HG02571 (cell line): ENCODE measurements around the gene OXER1.

Source experiments
- ATAC-seq: cut with Tn5 transposase; IDR thresholded peaks from one replicate; pipeline ENCODE4 v1.9.1; 2021; ENCODE audit warnings: mild to moderate bottlenecking, moderate library complexity; ENCODE audit not compliant: unreplicated experiment

OXER1 gene

DNA sequence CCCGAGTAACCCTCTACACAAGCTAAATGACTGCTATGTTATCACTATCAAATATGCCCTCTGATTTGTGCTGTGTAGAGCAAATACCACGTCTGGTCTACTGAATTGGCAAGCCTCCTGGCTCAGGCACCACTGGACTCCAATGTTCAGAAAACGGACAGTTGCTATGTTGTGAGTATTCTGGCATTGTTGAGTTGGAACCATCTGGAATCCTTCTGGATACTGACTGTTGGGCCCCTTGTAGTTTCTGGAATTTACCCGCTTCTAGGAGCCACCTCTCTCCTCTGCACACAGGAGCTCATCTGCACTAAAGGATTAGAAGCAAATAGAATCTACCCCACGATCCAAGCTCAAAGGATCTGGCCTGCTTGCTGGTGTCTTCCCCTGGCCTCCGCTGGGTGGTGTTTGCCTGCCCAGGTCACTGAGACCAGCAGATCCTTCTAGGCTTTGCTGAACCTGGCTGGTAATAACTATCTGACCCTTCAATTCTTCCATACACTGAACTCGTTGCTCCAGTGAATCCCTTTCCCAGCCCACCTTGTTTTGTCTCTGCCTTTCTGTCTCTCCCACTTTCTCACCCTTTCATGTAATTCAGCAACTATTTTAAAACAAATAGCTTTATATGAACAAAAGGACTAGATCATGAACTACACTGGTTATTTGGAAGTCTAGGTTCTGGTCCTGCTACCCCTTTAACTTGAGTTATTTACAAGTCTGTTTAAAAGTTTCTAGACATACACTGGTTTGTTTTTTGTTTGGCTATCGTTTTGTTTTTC, 30.5 kb upstream of the OXER1 start:
- no peak for ATAC-seq

DNA sequence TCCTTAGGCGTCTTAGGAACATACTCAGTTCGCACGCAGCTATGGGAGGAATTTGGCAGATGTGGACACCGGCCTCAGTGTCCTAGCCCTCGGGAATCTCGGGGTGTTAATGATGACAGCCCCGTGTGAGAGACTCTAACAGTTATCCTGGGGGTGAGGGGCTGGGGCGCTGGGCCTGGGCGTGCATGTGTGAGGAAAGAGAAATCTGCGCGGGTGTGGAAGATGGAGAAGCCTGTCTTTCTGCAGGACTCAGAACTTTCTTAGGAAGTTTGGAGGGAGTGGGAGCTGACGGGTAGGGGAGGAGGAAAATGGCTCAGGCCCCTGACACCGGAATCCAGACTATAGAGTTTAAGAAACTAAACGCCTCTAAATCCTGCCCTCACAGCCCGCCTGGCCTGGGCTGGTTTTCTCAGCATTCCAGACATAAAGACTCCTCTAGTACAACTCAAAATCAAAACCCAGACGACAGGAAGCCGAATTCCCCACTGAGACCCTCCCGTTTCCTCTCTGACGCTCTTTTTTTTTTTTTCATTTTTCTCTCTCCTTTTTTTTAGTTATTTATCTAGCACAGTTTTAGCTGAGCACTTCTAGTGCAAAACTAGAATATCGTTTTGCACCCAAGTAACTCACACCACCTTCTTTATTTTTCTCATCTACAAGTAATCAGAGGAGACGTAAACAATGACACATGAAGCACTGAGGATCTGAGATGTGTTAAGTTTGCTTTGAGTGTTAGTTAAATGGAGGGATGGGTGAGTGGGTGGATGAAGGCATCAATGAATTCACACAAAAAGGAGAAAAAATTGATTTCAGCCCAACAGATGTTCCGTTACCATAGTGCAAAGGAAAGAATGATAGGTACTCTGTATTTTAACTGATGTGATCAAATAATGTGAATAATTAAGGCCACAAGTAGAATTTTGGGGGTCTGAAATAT, 29.7 kb upstream of the OXER1 start:
- no peak for ATAC-seq

DNA sequence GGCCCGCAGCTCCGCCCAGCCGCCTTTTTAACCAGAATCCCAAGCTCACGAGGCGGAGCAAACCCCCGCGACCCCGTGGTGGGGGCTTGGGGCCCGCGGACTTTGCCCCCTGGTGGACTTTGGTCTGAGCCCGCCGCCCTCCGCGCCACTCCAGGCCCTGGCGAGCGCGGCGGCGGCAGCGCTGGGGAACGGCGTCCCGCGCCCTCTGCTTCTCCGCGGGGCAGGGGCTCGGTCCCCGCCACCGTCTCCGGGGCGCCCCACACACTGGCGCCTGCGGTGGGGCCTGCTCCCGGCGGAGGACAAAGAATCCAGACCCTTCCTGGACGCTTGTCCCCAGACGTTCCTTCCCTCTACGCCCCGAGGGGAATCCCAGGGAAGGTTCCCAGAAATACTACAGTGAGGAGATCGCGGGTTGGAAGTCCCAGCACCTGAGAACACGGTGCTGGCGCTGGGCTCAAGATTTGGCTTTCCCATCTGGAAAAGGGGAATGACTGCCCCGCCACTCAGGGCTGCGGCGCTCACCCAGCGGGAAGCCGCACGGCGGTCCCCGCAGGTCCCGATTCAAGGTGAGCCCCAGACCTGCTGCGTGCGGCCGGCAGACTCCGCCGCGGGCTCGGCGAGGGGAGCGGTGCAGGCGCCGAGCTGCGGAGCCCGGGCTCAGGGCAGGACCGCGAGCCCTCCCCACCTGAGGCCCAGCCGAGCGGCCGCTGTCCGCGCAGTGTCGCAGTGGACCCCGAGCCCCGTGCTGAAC, 28.8 kb upstream of the OXER1 start, which contains the start of gene HAAO:
HAAO (minus strand) TSS at position 1 of the 751 bp plus-strand sequence. CDS start 47 bp downstream, outside the sequence.
- ATAC-seq, result peak; percentile 31

DNA sequence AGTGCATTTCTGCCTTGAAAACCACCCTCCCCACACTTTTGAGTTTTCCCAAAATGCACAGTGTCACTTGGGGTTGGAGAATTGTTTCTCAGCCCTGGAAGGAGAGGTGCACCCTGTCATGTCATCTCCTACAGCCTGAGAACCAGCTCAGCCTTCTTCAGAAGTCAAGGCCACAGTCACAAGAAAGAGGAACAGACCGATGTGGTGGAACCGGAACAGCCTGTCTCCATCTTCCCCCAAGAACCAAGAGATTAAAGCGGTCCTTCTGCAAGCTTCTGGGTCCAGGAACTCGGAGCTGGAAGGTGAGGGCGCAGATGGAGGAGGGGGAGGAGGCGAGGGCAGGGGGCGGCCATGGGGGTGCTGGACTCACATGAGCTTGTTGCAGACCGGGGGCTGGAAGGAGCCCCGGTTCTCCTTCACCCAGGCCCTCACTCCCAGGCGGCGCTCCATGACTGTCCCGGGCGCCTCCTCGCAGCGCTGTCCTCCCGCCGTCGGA, 28.2 kb upstream of the OXER1 start:
- peak; percentile 18 for ATAC-seq

DNA sequence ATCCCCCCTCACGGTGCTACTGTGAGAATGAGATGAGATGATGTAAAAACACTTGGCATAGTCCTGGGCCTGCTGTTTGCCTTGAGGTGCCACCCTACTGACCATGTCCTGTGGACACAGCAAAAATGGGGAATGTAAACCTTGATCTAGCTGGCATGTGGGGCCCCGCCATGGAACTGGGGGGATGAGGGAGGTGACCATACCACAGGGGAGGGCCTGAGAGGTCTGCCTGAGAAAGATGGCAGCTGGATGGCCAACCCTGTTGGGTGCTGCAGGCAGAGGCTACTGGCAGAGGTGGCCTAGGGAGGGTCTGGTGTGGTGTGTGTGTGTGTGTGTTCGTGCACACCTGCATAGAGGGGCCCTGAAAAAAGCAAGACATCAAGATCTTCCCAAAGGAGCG, 27.7 kb upstream of the OXER1 start:
- no peak for ATAC-seq

DNA sequence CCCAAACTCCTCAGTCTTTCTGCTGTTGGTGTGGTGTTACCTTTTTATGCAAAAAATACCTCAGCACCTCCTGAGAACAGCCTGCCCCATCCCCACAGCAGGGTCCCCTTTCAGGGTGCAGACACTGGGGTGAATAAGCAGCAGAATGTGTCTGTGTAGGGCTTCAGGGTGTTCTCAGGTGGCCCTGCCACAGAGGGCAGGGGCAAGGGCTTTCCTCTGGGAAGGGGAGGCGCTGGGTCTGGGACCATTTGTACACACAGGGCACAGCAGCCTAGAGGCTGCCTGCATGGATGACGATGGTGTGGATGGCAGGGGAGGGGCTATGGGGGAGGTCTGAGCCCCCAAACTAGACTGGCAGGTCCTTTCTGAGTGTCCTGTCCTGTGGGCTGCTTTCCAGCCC, 25.8 kb upstream of the OXER1 start:
- ATAC-seq, result no peak

DNA sequence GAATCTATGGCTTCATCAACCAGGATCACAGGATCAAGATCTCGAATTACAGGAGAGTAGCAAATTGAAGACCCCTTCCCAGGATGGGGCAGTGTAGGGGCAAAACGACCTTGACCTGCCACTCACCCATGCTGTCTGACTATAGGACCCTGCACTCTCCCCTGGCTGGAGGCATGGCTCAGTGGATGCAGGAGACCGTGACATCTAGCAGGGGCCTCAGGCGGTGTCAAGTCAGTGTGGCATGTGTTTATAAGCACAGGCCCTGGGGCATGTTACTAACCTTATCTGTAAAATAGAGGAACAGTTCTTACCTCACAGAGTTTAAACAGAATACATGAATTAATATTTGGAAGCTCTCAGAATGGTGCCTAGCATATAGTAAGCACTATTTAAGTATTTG, 24.9 kb upstream of the OXER1 start:
- ATAC-seq, result no peak

DNA sequence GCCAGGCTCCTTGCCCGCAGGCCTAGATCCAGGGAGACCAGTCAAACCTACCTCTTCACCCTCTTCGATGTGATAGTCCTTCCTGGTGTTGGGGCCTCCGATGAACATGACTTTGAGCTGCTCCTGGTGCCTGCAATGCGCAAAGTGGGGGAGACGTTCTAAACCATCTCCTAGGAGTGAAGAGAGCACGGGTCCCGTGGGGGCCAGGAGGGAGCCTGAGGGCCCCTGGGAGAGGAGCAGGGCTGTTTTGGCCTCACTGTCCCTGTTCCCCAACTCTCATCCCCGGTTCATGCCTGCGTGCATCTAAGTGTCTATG, 24.5 kb upstream of the OXER1 start:
- ATAC-seq, result no peak

DNA sequence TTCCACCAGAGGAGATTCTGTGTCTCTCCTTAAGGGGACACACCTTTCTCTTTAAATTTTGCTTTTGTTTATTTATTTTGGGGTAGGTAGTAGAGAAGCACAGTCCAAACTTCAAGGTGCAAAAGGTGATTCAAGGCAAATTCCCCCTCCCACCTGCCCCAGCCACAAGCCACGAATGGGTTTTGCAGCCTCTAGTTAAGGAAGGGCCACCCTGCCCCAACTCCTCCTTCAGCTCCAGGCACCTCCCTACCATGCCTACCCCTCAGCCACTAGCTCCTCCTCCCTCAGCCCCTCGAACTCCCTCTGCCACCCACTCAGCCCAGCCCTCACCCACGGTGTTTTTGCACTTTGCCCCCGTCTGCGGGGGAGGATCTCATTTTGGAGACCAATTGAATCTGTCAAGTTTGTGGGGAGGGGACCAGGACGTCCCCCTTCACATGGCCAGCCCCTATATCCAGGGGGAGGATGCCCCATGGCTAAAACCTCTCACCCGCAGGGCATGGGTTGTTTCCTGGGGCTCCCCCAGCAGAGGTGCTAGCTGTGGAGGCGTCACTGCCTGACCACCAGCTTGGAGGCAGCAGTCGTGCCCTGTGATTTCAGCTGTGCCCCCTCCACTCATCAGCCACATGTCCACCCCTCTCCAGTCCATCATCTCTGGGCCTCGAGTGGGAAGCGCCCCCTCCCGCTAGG, 24.0 kb upstream of the OXER1 start:
- ATAC-seq, result no peak

DNA sequence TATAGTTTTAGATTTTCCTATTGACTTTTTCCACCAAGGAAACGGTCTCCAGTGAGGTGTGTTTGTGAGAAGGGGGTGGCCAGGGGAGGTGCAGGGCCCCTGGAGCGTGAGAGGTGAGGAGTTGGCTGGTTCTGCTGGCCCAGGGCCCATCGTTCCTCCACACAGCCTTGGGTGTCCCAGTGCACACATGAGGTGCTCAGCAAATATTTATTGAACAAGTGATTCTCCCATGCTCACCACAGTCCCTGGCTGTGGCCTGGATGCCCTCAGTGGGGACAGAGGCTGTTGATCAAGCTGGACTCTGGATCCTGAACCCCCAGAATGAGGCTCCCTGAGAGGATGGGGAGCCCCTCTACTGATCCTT, 23.5 kb upstream of the OXER1 start:
- no peak for ATAC-seq

DNA sequence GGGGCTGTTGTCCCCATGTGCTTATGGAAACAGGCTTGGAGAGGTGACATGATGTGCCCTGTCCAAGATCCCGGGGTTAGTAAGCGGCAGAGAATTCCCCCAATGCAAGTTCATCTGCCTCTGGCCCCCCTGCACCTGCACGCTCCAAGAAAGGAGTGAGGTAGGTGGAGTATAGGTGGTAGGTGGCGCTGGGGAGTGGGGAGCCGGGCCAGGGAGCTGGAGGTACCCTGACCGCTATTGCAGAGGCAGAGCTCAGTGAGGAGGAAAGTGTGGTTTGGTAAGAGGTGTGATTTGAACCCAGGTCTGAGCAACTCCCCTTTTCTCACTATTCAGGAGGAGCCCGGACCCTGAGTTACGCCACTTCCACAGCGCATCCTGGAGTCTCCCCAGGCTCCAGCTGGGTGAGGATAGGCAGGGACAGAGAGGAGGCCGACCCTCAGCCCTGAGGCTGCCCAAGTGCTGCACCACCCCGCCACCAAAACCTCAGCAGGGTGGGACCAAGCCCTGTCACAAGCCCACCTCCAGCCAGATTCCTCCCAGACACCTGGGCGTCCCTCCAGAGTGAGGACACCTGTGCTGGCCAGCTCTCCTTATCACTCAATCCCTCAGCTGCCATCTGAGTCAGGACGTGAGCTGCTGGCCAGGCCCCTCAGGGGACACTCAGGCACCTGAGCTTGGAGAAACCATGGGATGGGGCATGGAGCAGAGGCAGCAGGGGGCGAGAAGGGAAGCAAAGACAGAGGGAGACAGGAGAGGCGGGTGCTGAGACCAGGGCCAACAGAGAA, 22.8 kb upstream of the OXER1 start:
- ATAC-seq, result no peak

DNA sequence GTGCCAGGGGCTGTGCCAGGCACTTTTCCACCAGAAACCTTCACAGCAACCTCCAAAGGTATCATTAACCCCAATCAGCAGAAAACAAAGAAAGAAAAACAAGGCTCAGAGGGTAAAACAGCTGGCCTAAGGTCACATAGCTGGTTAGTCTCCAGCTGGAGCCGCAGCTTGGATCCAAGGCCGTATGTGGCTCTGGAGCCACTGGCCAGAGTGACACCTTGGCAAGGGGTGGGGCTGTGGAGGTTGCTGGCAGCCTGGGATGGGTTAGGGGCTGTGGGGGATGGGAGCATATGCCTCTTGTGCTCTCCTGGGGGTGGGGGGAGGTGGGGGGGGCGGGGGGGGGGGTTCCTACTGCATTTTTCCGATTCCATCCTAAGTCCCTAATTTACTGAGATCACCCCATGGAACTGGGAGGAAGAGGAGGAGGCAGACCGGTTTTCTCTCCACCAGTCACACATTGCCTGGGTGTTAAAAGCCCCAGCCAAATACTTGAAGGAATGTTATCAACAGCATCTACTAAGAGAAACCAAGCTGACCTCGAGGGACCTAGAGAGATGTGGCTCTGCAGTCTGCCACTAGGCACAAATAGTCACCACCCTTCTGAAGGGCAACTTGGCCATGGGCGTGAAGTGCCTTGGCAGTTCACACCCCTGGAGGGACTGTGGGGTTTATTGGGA, 20.4 kb upstream of the OXER1 start:
- no peak for ATAC-seq

DNA sequence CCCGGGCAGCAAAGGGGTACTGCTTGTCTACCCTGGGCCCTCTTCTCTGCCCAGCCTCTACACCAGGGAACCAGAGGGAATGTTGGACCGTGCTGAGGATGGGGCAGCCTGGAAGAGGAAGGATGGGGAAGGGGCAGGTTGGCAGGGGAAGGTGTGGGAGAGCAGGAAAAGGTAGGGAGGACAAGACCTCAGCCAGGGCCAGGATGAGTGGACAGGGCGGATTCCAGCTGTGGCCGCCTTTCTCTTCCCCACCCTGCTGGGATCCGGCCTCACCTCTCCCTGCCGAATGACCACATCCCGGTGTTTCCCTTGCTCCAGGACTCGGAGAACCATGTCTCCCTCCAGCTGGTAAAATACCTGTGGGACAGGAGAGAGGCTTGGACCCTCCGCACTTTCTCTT, 19.6 kb upstream of the OXER1 start:
- ATAC-seq, result no peak

DNA sequence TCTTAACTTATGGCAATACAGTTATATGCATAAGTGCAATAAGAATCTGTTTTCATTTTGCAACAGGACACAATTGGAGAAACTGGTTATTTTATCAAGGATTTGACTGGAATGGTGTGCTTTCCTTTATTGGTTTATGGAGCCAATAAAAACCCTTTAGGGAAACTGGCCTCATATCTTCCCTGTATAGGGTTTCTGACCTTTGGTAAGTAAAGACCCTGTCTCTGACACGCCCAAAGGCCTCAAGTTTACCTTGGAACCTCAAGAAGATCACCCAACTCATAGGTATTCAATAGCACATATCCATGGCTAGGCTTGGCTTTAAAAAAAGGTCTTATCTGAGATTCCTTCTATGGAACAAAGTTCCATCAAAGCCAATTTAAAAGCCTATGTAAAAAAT, 17.2 kb upstream of the OXER1 start:
- ATAC-seq, result no peak

DNA sequence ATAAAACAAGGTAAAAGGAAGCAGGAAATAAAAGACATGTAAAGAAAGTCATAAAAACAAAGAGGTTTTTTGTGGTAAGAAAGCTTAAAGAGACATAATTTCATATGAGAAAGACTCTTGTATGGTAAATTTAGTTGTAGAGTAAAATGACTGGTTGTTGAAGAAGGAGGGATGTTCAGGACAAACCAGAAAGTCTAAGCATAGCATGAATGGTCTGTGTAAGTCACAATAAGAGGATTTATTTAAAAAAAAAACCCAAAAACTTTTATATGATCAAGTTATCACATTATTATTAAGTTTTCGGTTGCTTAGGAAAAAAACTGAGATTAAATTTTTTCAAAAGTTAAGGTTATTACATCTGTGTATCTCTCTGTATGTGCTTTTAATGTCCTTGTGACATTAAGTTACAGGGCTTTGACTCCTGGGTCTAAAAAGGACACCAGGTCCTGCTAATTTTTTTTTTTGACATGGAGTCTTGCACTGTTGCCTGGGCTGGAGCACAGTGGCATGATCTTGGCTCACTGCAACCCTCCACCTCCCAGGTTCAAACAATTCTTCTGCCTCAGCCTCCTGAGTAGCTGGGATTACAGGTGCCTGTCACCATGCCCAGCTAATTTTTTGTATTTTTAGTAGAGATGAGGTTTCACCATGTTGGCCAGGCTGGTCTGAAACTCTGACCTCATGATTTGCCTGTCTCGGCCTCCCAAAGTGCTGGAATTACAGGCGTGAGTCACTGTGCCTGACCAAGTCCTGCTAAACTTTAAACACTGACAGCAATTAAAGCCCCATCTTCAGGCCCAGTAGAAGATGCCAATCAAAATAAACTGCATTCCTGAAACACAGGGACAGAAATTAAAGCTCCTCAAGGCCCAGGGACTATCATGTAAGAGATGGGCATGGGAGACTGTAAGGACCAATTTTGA, 14.2 kb upstream of the OXER1 start:
- no peak for ATAC-seq

DNA sequence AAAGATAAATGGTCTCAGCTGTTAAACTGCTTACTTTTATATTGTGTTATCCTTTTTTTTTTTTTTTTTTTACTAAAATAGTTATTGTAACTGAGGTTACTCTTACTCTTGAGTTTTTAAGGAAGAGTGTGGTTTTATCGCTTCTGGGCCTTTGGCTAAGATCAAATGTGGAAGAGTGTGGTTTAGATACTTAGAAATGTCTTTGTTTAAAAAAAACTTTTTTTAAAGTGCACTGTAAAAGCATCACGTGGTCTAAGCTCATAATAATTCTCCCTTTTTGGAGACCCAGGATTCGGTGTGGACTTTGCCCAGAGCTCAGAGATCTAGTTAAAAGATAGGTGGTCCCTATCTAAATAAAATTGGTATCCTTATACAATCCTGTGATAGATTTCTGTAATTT, 11.9 kb upstream of the OXER1 start:
- no peak for ATAC-seq

DNA sequence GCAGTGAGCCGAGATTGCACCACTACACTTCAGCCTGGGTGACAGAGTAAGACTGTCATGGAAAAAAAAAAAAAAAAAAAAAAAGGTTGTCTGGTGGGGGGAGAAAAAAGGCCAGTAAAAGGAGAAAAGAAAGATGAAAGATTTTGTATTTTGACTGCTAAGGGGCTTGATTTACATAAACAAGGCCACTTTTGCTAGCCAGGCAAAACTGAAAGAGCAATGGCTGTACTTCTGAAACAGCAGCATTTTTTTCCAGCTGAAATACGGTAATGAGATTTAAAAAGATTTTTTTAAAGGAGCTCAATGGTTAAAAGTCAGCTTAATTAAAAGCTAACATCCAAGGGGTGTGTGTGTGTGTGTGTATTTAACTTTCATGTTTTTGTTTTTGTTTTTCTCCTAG, 11.3 kb upstream of the OXER1 start:
- ATAC-seq, result peak; percentile 69

DNA sequence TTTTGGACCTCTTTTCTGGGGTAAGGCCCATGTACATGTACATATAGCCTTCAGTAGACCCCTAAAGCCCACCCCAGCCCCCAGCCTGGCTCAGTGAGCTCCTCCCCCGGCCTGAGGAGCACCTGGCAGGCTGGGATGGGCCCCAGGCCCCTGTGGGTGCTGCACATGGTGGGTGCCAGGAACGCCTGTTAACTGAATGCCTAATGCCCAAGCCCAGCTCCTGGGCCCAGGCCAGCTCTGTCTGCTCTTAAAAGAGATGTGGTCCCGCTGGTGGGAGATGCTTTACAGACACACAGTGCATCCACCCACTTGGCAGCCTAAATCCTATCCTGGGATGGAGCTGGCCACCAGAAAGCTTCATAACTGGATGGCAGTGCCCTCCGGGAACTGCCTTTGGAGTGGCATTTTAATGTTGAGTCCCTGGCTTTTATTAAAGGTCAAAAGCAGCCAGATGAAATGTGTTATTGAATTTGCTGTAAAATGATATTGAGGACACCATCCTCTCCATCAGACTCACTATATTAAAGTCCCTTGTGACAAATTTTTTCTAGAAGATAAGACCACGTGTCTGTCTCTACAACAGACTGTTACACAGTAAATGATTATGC, 7.7 kb upstream of the OXER1 start:
- no peak for ATAC-seq
